ENCODE measurements around the gene ZNF345. TPM values are rescaled to one million over a fixed set of nuclear protein-coding genes. Genes with fewer than 3 reads are reported as not detected.

Gene ZNF345
- total RNA-seq, 1 experiment from 2014 or later = 0.32 TPM

DNA sequence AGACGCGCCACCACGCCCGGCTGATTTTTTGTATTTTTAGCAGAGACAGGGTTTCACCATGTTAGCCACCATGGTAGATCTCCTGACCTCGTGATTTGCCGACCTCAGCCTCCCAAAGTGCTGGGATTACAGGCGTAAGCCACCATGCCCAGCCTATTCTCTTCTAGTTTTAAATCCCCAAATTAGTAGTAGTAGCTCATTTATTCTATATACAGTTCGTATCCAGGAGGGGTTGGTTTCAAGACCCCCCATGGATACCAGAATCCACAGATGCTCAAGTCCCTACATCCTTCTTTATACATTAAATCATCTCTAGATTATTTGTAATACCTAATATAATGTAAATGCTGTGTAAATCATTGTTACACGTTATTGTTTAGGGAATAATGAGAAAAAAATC lies 67.4 kb downstream of the ZNF345 start:
- Mint-ChIP-seq H3K4me1 (ENCODE audit: low read depth, unreplicated experiment) (no peaks in the 10 kb centered on the region), H3K4me3 (ENCODE audit: unreplicated experiment) (no peak overlapping the region), H3K27ac (ENCODE audit: unreplicated experiment) (no peak overlapping the region), H3K9me3 (ENCODE audit: unreplicated experiment) (peaks cover 56% of the 10 kb centered on the region), H3K36me3 (ENCODE audit: insufficient read depth, unreplicated experiment) (peaks cover 6% of the 10 kb centered on the region), H3K27me3 (ENCODE audit: insufficient read depth, unreplicated experiment) (no peaks in the 10 kb centered on the region)
- Histone ChIP-seq H3K4me3 (ENCODE audit: low read depth, low read length) (no peak overlapping the region), H3K36me3 (ENCODE audit: control insufficient read depth, insufficient read depth, low read length) (no peaks in the 10 kb centered on the region), H3K9me3 (peaks cover 29% of the 10 kb centered on the region), H3K27me3 (replicated peaks; ENCODE audit: control insufficient read depth, insufficient read depth, low read length) (no peaks in the 10 kb centered on the region), H3K4me1 (no peaks in the 10 kb centered on the region)
- TF ChIP-seq, protein P1, sequence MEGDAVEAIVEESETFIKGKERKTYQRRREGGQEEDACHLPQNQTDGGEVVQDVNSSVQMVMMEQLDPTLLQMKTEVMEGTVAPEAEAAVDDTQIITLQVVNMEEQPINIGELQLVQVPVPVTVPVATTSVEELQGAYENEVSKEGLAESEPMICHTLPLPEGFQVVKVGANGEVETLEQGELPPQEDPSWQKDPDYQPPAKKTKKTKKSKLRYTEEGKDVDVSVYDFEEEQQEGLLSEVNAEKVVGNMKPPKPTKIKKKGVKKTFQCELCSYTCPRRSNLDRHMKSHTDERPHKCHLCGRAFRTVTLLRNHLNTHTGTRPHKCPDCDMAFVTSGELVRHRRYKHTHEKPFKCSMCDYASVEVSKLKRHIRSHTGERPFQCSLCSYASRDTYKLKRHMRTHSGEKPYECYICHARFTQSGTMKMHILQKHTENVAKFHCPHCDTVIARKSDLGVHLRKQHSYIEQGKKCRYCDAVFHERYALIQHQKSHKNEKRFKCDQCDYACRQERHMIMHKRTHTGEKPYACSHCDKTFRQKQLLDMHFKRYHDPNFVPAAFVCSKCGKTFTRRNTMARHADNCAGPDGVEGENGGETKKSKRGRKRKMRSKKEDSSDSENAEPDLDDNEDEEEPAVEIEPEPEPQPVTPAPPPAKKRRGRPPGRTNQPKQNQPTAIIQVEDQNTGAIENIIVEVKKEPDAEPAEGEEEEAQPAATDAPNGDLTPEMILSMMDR (IDR thresholded peaks at IDR 0.05; ENCODE audit: insufficient read depth in 1 of 2, low read depth in 1 of 2, low read length in 1 of 2, severe bottlenecking in 1 of 2, unreplicated experiment in 1 of 2) = no peak
- BruUV-seq (replicated peaks) = no TSS peak
- ChIA-PET CTCF (no interaction called here), POLR2A (no interaction called here)
- DNase-seq = no peak
- intact Hi-C loops (cut with micrococcal nuclease; ENCODE audit: unreplicated experiment) = no loop called here

Other genes starting within 250 kb of the ZNF345 start
- gene ZNF382, start 245.6 kb upstream of the ZNF345 start, total RNA-seq (2022) = 0.12 and 0.50 TPM in 2 replicates
- 6.5 and 8.5 TPM in 2 replicates for gene ZNF461, start 184.0 kb upstream of the ZNF345 start, total RNA-seq (2022)
- gene ZNF567, start 163.3 kb upstream of the ZNF345 start, total RNA-seq (2022) = 8.6 and 9.0 TPM in 2 replicates
- 7.2 and 7.8 TPM in 2 replicates for gene ZNF850, start 78.1 kb upstream of the ZNF345 start, total RNA-seq (2022)
- 0.20 and 0.56 TPM in 2 replicates for gene ZNF790, start 12.5 kb upstream of the ZNF345 start, total RNA-seq (2022)
- gene ZNF829, start 65.4 kb downstream of the ZNF345 start, total RNA-seq (2022) = not detected in 2 replicates
- not detected in 2 replicates for gene ZNF568, start 65.5 kb downstream of the ZNF345 start, total RNA-seq (2022)
- gene ZNF420, start 227.6 kb downstream of the ZNF345 start, total RNA-seq (2022) = 3.2 and 3.3 TPM in 2 replicates